Glutamatergic neuron (in vitro differentiated cells): ENCODE measurements around the gene ZYG11A. TPM values are rescaled to one million over a fixed set of nuclear protein-coding genes. Genes with fewer than 3 reads are reported as not detected.

Experiments
- DNase-seq: peaks from one replicate; pipeline ENCODE4 v3.0.0; 2022
- H3K27ac Mint-ChIP-seq: one replicate; pipeline ENCODE4 v1.8.0; 2020; ENCODE audit warnings: mild to moderate bottlenecking, mixed read lengths, inconsistent platforms; ENCODE audit not compliant: unreplicated experiment
- H3K27me3 Mint-ChIP-seq: one replicate; pipeline ENCODE4 v1.8.0; 2020; ENCODE audit warnings: mild to moderate bottlenecking, moderate library complexity, mixed read lengths, inconsistent platforms; ENCODE audit not compliant: unreplicated experiment
- H3K36me3 Mint-ChIP-seq: one replicate; pipeline ENCODE4 v1.8.0; 2020; ENCODE audit warnings: mild to moderate bottlenecking, mixed read lengths, inconsistent platforms; ENCODE audit not compliant: unreplicated experiment
- H3K4me1 Mint-ChIP-seq: one replicate; pipeline ENCODE4 v1.8.0; 2020; ENCODE audit warnings: mild to moderate bottlenecking, low read depth, mixed read lengths, inconsistent platforms; ENCODE audit not compliant: unreplicated experiment
- H3K4me3 Mint-ChIP-seq: one replicate; pipeline ENCODE4 v1.8.0; 2020; ENCODE audit warnings: mild to moderate bottlenecking, mixed read lengths, inconsistent platforms; ENCODE audit not compliant: unreplicated experiment
- H3K9me3 Mint-ChIP-seq: one replicate; pipeline ENCODE4 v1.8.0; 2020; ENCODE audit warnings: mild to moderate bottlenecking, moderate library complexity, mixed read lengths, inconsistent platforms; ENCODE audit not compliant: unreplicated experiment
- total RNA-seq: library from RNA; stranded (reverse); fragmentation: NEBNext Ultra II Directional; extraction: Animal tissue kit (Norgen Biotek cat#: 25700); gene quantifications from one replicate; pipeline ENCODE4 v1.2.1, GENCODE V29; 2021; ENCODE audit not compliant: unreplicated experiment
- TF ChIP-seq, protein P1 (sequence below): fragments of 200-600 bp; sonication (generic); IDR thresholded peaks from one replicate; pipeline ENCODE4 v1.5.0; 2021; ENCODE audit not compliant: partially characterized antibody, unreplicated experiment

Gene ZYG11A
- total RNA-seq, 1 donor from 2014 or later = 0.59 TPM

DNA sequence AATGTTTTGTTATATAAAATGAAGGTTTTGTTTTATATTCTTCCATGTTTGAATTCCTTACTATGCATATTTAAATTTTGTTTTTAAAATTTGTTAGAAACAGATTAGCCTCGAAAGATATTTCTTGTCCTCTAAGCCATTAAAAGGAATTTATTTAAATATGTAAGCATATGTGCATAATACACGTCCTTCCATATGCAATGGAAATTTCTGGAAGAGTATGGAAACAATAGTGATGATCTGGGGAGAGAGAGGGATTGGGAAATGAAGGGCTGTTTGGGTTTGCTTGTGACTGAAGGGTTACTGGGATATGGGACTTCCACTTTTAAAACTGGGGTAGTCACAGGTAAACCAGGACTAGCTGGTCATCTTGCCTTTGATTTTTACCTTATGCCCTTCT is 57.8 kb downstream of the ZYG11A start:
- peak overlapping the region; percentile 28 for H3K27ac Mint-ChIP-seq
- peaks cover 2% of the 10 kb centered on the region for H3K4me1 Mint-ChIP-seq
- H3K4me3 Mint-ChIP-seq = no peak overlapping the region
- DNase-seq = no peak
- TF ChIP-seq, protein P1, sequence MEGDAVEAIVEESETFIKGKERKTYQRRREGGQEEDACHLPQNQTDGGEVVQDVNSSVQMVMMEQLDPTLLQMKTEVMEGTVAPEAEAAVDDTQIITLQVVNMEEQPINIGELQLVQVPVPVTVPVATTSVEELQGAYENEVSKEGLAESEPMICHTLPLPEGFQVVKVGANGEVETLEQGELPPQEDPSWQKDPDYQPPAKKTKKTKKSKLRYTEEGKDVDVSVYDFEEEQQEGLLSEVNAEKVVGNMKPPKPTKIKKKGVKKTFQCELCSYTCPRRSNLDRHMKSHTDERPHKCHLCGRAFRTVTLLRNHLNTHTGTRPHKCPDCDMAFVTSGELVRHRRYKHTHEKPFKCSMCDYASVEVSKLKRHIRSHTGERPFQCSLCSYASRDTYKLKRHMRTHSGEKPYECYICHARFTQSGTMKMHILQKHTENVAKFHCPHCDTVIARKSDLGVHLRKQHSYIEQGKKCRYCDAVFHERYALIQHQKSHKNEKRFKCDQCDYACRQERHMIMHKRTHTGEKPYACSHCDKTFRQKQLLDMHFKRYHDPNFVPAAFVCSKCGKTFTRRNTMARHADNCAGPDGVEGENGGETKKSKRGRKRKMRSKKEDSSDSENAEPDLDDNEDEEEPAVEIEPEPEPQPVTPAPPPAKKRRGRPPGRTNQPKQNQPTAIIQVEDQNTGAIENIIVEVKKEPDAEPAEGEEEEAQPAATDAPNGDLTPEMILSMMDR = no peak
- H3K9me3 Mint-ChIP-seq = no peaks in the 10 kb centered on the region
- H3K36me3 Mint-ChIP-seq = no peaks in the 10 kb centered on the region
- peaks cover 4% of the 10 kb centered on the region for H3K27me3 Mint-ChIP-seq

DNA sequence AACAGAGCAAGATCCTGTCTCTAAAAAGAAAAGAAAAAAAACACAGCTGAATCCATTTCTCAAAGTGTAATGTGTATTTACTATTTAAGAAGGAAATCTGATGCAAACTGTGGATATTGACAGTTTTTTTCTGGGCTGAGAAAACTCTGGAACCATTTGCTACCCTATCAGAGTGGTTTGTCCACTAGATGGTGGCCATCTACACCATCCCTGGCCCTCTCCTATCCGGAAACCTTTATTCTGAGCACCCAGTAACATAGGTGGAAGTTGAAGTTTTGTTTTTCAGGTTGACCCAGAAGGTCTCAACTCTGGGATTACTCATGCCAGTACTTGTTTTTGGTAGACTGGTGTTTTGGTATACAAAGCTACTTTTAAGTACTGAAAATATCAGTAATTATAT is 58.8 kb downstream of the ZYG11A start:
- H3K27me3 Mint-ChIP-seq = peaks cover 4% of the 10 kb centered on the region
- H3K4me3 Mint-ChIP-seq = no peak overlapping the region
- no peaks in the 10 kb centered on the region for H3K9me3 Mint-ChIP-seq
- TF ChIP-seq, protein P1 = no peak
- no peaks in the 10 kb centered on the region for H3K36me3 Mint-ChIP-seq
- H3K4me1 Mint-ChIP-seq = peaks cover 5% of the 10 kb centered on the region
- DNase-seq = no peak
- H3K27ac Mint-ChIP-seq = no peak overlapping the region

- TF ChIP-seq, protein P1 = no peak
- H3K27ac Mint-ChIP-seq = no peak overlapping the region
- H3K4me1 Mint-ChIP-seq = peaks cover 2% of the 10 kb centered on the region
- peaks cover 2% of the 10 kb centered on the region for H3K9me3 Mint-ChIP-seq
- no peak overlapping the region for H3K4me3 Mint-ChIP-seq
- no peak for DNase-seq
- no peaks in the 10 kb centered on the region for H3K36me3 Mint-ChIP-seq
- peaks cover 2% of the 10 kb centered on the region for H3K27me3 Mint-ChIP-seq
These were observed 61.8 kb downstream of the ZYG11A start for GRCh38 chr1:52904208-52904926.

DNA sequence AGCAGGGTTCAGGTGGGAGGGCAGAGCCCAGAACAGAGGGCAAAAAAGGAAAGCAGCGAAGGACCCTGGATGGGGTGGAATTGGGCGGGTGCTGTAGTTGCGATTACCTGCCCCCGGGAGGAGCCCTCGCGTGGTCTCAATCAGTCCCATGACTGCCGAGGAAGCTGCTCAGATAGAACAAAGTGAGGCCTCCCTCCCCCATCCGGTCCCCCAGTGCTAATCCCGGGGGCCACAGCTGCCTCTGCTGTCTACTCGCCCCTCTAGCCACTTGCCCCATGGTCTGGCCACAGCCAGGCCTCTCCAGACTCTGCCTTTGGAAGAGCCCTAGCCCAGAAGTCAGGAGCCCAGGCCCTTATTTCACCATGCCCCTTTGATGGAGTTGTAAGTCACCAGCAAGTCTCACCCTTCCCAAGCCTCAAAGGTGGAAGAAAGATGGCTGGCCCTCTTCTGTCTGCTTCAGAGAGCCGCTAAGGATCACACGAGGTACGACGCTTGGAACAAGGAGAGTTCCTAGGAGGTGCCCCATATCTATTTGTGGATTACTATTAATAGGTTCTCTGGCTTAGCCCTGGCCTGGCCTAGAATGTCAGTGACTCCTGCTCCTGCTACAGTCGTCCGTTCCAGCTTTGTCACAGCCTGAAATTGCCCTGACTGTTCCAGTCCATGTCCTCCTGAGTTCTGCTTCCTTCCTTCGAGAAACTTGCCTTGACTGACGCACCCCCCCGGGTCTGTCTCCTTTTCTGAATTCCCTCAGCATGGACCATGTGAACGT is 62.6 kb downstream of the ZYG11A start:
- no peak overlapping the region for H3K27ac Mint-ChIP-seq
- peak; percentile 52 for DNase-seq
- H3K27me3 Mint-ChIP-seq = peaks cover 2% of the 10 kb centered on the region
- peaks cover 2% of the 10 kb centered on the region for H3K9me3 Mint-ChIP-seq
- H3K4me1 Mint-ChIP-seq = peaks cover 2% of the 10 kb centered on the region
- TF ChIP-seq, protein P1 = no peak
- no peaks in the 10 kb centered on the region for H3K36me3 Mint-ChIP-seq
- H3K4me3 Mint-ChIP-seq = no peak overlapping the region

DNA sequence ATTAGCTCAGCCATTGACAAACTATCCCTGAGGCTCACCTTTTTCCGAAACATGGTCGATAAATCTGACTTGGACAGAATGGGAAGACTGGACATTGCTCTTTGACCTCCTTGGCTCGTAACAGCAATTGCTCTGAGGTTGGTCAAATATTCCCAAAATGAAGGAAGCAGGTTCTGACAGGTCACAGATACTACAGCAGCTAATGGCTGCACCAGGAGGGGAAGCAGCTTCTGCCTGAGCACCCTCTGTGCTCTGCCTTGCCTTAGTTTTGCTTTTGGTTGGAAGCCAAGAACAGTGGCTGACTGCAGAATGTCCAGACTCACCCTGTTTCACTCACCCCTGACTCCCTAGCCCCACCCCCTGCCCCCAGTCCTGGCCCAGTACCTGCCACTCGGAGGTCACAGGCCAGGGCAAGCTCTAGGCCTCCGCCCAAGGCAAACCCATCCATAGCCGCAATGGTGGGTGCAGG is 63.6 kb downstream of the ZYG11A start:
- no peaks in the 10 kb centered on the region for H3K36me3 Mint-ChIP-seq
- DNase-seq = no peak
- H3K27me3 Mint-ChIP-seq = peaks cover 2% of the 10 kb centered on the region
- peaks cover 2% of the 10 kb centered on the region for H3K9me3 Mint-ChIP-seq
- TF ChIP-seq, protein P1 = no peak
- no peak overlapping the region for H3K27ac Mint-ChIP-seq
- no peak overlapping the region for H3K4me3 Mint-ChIP-seq
- peaks cover 2% of the 10 kb centered on the region for H3K4me1 Mint-ChIP-seq
